SK-N-SH (cell line): ENCODE measurements around the gene ACVR1B.
A peak's percentile ranks its signal among the peaks of the same experiment; 100 is the strongest.

Experiments used
- FOXJ3 ChIP-seq: sonication (generic); formaldehyde crosslinking; IDR thresholded peaks from 2 replicates; pipeline ENCODE4 v1.5.1; 2020; ENCODE audit warnings: mild to moderate bottlenecking, missing genetic modification reagents
- MEF2A ChIP-seq: IDR thresholded peaks from 2 replicates; pipeline ENCODE4 v1.4.0; 2012; ENCODE audit warnings: low read depth, borderline replicate concordance
- POLR2AphosphoS5 ChIP-seq: IDR thresholded peaks from 2 replicates; pipeline ENCODE4 v1.6.1; 2012; ENCODE audit warnings: low read depth, low read length
- TF ChIP-seq, protein P1 (sequence below): fragments of 200-600 bp; sonication (generic); IDR thresholded peaks from 2 replicates; pipeline ENCODE4 v1.6.1; 2017; ENCODE audit warnings: antibody characterized with exemption, mild to moderate bottlenecking, moderate library complexity

DNA sequence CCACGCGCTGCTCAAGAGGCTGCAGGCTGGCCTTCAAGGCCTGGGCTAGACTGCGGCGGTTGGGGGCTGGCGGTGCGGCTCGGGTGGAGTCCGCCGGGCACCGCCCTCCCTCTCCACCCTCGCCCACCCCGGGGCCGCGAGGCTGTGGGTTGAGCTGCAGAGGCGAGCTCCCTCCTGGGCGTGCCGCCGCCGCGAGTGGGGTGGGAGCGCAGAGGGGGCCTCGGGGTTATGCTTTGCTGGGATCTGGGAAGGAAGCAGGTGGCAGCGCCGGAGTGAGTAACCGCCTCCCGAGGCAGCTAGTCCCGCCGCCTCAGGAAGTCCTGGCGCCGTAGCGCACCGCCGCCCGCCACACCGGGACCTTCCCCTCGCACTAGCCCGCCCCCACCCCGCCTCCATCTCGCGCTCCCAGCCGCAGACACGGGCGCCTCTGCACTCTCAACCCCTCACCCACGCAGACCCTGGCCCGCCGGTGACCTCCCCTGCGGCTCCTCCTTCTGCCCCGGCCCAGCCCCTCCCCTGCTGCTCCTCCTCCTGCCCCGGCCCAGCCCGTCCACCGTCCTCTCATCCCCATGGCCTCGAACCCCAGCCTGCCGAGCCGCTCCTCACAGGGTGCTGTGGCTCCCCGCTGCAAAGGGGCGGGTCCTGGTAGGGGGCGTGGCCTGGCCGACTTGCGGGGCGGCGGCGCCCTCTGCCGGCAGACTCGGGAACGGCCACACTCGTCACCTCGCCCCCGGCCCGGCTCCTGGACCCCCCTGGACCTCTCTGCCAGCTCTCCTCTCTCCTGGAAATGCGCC lies 71.9 kb downstream of the ACVR1B start:
- TF ChIP-seq MEF2A = no peak
- no peak for TF ChIP-seq POLR2AphosphoS5
- TF ChIP-seq, protein P1, sequence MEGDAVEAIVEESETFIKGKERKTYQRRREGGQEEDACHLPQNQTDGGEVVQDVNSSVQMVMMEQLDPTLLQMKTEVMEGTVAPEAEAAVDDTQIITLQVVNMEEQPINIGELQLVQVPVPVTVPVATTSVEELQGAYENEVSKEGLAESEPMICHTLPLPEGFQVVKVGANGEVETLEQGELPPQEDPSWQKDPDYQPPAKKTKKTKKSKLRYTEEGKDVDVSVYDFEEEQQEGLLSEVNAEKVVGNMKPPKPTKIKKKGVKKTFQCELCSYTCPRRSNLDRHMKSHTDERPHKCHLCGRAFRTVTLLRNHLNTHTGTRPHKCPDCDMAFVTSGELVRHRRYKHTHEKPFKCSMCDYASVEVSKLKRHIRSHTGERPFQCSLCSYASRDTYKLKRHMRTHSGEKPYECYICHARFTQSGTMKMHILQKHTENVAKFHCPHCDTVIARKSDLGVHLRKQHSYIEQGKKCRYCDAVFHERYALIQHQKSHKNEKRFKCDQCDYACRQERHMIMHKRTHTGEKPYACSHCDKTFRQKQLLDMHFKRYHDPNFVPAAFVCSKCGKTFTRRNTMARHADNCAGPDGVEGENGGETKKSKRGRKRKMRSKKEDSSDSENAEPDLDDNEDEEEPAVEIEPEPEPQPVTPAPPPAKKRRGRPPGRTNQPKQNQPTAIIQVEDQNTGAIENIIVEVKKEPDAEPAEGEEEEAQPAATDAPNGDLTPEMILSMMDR = peak; percentile 90
- no peak for TF ChIP-seq FOXJ3 (CRISPR knock-in tag)
